Mammary epithelial cell (primary cell): Measurements from ENCODE around the gene CLIP3.

Experiments used
- CTCF ChIP-seq, 2 donors: IDR thresholded peaks in 1 of 2; conservative IDR thresholded peaks in 1 of 2; 2 replicates each; pipeline ENCODE4 v1.5.1; 2011 to 2012; ENCODE audit warnings: inconsistent platforms in 2 of 2, low read length in 2 of 2, mild to moderate bottlenecking in 2 of 2, control low read depth in 1 of 2, low read depth in 1 of 2; ENCODE audit not compliant: insufficient read depth in 1 of 2; ENCODE audit errors: extremely low read depth in 1 of 2
- EZH2 ChIP-seq: IDR thresholded peaks from 2 replicates; pipeline ENCODE4 v1.6.1; 2012; ENCODE audit warnings: low read length, inconsistent platforms, borderline replicate concordance

DNA sequence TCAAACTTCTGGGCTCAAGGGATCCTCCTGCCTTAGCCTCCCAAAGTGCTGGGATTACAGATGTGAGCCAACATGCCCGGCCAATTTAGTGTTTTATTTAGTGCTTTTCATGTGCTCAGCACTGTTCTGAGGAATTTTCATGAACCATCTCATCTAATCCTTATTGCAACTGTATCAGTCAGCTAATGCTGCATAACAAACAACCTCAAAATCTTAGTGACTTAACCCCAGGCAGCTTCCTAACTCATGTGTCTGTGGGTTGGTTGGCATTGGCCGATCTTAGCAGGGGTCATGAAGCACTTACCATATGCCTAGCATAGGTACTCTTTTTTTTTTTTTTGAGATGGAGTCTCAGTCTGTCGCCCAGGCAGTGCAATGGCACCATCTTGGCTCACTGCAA lies 43.8 kb downstream of the CLIP3 start:
- TF ChIP-seq CTCF (conservative IDR thresholded peaks at IDR 0.05 in 1 of 2, IDR thresholded peaks at IDR 0.05 in 1 of 2; ENCODE audit: extremely low read depth in 1 of 2, insufficient read depth in 1 of 2, low read depth in 1 of 2, low read length in 2 of 2): no peak
- no peak for TF ChIP-seq EZH2
